Measurements from ENCODE around the gene CELA1.
A peak's percentile ranks its signal among the peaks of the same experiment; 100 is the strongest.
"Not testable (repeated sequence)": the region's sequence is repeated elsewhere in the genome, so short reads cannot be mapped to it uniquely, and the experiment has no call there.

Gene CELA1

DNA sequence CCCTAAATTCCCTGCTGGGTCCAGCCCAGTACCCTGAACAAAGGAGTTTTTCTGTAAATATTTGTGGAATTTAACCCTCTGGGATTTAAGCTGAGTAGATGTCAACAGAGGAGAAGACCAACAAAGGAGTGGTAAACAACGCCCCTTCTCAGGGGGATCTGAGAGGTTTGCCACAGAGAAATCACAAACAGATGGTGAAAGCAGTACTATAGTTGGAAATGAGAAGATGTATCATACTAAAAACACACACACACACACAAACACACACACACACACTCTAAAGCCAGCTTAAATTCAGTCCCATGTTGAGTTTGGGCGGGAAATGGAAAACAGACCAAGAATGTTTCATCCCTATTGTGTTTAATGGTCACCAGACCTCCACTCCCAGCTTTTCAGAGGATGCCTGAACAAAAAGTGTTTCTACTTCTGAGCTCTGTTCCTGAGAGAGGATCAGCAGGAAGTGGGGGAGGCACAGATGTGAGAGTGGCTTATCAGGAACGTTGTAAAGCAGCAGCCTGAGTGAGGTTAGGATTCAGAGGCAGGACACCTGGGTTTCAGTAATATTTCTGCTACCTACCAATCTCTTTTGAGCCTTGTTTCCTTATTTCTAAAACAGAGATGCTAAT, 25.7 kb downstream of the CELA1 start:
- DNase-seq (ENCODE audit: extremely low spot score, insufficient read length, low read depth) (no peak), FAIRE-seq (no peak)

DNA sequence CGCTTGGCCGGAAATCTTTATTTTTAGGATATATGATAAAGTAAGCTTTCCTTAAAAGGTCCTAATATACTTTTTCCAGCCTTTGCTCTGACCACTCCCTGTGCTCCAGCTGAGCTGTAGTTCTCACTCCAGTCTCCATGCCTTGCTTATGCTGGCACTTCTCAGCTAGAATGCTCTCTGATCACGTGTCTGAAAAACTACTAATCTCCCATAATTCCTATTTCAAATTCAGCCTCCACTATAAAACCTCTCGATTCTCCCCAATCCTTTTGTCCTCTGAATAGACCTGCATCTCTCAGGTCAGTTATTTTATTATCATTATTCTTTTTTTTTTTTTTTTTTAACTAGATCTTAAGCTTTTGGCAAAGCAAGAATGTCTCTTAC, 26.2 kb downstream of the CELA1 start:
- DNase-seq (ENCODE audit: extremely low spot score, insufficient read length, low read depth): no peak
- FAIRE-seq: no peak

DNA sequence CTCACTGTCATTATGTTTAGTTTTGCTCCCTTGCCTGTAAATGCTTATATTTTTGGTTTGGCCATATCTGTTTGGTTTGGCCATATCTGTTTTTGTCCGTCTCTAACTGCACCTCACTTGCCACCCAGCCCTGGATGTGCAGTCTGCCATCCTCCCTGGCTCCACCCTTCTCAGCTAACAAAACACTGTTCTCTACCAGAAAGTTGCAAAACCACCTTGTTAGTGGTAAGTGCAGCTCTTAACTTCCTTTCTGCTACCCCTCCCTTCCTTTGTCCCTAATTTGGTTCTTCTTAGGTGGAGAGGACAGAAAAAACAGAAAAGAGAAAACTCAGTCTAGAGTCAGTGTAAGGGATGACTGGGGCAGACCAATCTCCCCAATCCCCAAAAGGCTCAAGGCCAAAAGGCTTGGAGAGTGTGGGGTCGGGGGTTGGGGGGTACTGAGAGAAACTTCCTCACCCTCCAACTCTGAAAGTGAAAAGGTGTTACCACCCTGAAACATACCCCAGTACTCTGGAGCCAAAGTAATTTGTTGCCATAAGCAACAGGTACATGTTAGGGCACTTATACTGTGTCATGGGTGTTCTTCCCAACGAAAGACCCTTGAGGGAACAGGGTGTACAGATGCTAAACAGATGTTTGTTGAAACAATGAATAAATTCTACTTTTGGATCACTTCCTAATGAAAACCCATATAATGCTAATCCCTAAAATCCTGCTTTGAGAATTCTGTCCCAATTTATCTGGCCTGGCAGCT, 27.5 kb downstream of the CELA1 start:
- no peak for DNase-seq (ENCODE audit: extremely low spot score, insufficient read length, low read depth)
- FAIRE-seq: peak; percentile 46

DNA sequence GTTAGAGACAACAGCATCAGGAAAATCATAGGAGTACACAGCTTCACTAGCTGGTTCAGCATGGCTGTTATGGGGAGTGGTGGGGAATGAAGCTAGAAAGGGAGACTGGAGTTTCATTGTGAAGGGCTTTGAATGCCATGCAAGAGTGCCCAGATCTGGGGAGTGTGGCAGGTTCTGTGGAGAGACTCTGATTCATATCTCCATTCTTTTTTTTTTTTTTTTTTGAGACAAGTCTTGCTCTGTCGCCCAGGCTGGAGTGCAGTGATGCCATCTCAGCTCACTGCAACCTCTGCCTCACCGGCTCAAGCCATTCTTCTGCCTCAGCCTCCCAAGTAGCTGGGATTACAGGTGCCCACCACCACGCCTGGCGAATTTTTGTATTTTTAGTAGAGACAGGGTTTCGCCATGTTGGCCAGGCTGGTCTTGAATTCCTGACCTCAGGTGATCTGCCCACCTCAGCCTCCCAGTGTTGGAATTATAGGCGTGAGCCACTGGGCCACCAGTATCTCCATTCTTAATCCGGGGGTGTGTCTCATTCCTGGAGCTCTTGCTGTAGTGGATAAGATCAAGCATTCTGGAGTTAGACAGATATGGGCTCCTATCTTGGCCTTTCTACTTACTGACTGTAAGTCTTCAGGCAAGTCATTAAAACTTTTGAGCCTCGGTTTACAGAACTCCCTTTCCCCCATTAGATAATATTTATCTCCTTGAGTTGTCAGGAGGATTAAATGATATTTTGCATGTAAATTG, 28.2 kb downstream of the CELA1 start:
- not testable (repeated sequence) for FAIRE-seq; DNase-seq (ENCODE audit: extremely low spot score, insufficient read length, low read depth)

DNA sequence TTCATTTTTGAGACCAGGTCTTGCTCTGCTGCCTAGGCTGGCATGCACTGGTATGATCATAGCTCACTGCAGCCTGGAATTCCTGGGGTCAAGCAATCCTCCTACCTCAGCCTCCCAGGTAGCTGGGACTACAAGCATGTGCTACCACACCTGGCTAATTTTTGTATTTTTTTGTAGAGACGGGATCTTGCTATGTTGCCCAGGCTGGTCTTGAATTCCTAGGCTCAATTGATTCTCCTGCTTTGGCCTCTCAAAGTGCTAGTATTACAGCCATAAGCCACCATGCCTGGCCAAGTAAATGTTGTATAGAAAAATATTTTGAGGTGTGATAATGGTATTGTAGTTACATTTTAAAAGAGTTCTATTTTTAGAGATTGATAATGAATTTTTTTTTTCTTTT, 35.1 kb downstream of the CELA1 start:
- DNase-seq (ENCODE audit: extremely low spot score, insufficient read length, low read depth) (no peak), FAIRE-seq (no peak)

DNA sequence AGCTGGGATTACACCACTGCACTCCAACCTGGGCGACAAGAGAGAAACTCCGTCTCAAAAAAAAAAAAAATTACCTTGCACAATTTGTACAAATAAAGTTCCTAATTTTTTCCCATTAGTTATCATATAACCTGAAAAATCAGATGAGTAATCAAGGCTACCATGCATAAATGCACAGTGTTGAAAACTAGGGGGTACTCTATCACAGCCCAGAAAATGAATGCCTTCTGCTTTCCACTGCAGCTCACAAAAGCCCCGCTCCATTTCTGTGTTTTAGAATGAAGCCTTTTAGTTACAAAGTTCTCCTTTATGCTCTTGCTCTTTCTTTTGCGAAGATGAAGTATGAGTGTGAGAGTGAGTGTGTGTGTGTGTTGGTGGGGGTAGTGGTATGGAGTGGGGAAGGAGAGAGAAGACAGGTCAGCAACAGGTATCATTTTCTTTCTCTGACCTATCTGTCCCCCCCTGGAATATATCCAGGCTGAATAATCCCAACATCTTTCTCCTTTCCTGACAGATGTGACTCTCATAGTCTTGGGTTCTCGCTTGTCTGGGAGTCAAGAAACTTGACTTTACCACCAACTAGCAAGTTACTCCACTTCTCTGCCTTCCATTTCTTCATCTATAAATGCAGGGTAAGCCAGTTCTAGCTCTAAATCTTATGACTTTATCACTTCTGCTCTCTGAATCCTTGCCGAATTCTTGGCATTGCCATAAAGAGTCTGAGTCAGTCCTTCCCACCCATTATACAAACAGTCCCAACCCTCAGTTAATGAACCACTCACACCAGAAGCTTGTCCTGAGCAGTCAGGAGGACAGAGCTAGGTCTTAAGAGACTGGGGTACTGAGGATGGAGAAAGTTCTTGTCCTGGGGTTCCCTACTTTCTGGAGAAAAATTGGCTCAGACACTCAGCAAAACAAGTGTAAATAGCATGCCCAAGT, 38.6 kb downstream of the CELA1 start:
- no peak for FAIRE-seq
- no peak for DNase-seq (ENCODE audit: extremely low spot score, insufficient read length, low read depth)

DNA sequence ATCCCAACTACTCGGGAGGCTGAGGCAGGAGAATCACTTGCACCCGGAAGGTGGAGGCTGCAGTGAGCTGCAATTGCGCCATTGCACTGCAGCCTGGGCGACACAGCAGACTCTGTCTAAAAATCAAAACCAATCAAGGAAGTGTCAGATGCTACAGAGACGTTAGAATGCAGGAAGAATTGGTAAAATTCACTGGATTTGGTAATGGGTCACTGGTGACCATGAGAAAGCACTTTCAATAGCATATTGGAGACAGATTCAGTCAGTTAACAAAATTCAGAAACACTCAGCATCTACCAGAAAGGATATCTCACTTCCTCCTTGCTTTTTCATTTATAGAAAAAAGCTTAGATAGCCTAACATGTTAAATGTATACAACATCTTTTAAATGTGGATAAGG, 40.0 kb downstream of the CELA1 start:
- DNase-seq (ENCODE audit: extremely low spot score, insufficient read length, low read depth): no peak
- FAIRE-seq: no peak

DNA sequence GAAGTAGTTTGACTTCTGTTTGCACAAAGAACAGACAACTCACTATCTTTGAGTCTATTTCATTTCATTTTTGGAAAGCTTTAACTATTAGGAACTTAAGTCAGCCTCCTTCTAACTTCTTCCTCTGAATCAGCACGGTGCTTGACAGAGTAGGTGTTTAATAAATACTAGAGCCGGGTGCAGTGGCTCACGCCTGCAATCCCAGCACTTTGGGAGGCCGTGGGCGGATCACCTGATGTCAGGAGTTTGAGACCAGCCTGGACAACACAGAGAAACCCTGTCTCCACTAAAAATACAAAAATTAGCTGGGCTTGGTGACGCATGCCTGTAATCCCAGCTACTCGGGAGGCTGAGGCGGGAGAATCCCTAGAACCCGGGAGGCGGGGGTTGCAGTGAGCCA, 45.7 kb downstream of the CELA1 start:
- DNase-seq (ENCODE audit: extremely low spot score, insufficient read length, low read depth); FAIRE-seq: not testable (repeated sequence)

DNA sequence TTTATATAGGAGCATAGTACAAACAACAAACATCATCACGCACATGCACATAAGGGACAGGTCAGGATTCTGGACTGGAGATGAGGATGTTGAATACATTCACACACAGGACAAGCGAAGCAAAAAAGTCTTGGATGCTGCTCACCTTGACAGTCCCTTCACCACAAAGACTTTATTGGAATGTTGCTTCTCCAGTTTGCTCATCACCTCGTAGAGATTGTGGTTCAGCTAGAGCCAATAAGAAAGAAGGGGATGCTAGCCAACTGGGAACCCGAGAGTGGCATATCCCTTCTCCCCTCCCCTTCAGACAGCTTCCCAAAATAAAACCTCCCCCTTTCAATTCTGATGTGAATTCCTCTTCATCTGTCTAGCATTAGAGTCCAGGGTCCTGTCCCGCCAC, 50.8 kb downstream of the CELA1 start:
- DNase-seq (ENCODE audit: extremely low spot score, insufficient read length, low read depth) (no peak), FAIRE-seq (no peak)

DNA sequence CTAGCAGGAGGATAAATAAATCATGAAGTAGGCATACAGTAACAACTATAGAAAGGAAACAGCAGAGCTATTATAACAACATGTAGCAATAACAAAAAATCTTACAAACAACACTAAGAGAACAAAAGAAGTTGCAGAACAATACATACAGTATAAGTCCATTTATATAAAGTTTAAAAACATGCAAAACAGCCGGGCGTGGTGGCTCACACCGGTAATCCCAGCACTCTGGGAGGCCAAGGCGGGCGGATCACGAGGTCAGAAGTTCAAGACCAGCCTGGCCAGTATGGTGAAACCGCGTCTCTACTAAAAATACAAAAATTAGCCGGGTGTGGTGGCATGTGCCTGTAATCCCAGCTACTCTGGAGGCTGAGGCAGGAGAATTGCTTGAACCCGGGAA, 52.4 kb downstream of the CELA1 start:
- DNase-seq (ENCODE audit: extremely low spot score, insufficient read length, low read depth); FAIRE-seq: not testable (repeated sequence)

DNA sequence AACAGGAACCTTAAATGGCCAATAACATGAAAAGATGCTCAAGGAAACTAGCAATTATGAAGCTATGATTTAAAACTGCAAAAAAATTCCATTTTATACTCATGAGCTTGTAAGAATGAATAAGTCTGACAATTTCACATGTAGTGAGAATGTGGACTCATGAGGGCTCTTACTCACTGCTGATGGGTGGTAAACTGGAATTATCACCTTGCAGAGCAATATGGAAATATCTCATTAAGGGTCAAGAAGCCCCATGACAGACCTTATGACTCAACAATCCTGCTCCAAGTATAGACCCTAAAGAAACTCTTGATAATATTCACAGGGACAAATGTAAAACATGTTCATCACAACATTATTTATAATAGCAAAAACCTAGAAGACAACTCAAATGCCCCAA, 52.8 kb downstream of the CELA1 start:
- FAIRE-seq: no peak
- DNase-seq (ENCODE audit: extremely low spot score, insufficient read length, low read depth): no peak

DNA sequence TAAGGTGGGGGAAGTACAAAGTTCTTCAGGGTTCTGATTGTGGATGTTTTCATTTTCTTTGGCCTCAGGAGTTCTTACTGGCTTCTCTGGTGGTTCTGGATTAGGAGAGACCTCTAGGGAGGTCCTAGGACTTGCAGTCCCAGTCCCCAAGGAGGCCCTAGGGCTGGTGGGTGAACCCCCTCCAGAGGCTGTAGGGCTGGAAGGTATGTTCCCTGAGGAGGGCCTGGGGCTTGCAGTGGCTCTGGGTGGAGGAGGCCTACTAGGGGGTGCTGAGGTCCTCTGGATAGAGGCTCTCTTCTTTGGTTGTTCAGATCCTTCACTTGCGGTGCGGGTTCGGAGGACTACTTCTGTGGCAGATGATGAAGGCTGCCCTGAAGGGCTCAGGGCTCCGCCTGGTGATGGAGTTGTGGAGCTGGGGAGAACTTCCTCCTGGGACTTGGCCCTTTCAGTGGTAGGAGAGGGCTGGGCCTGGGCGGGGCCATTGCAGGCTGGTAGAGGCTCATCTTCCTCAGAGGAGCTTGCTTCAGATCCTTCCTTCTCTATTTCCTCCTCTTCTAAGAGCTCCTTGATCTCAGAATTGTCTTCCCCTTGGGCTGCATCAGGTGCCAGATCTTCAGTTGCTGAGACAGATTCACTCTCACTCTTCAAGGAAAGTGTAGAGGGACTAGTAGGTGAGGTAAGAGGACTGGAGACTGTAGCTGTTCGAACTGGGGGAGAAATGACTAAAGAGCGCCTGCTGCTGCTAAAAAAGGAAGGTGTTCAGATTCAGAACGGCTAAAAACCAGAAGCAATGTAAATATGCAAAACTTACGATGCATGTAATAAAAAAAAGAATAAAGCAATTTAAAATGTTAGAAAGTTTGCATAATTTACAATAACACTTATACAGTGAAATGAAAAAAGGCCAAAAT, 54.6 kb downstream of the CELA1 start:
- peak; percentile 15 for FAIRE-seq
- DNase-seq (ENCODE audit: extremely low spot score, insufficient read length, low read depth): not testable (repeated sequence)

DNA sequence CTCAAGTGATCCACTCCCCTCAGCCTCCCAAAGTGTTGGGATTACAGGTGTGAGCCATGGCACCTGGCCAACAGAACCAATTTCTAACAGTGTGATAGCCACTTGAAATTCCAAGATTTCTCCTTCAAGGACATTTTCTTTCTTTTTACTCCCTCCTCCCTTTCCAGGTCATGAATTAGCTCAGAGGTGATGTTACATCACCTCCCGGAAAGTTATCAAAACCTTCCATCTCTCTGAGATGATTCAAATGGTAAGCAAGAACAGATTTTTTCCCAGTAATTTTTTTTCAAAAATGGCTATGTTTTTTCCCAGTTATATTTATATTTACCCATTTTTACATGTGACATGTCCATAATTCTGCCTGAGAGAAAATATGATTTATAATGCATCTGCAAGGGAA, 60.6 kb downstream of the CELA1 start:
- no peak for FAIRE-seq
- DNase-seq (ENCODE audit: extremely low spot score, insufficient read length, low read depth): no peak

DNA sequence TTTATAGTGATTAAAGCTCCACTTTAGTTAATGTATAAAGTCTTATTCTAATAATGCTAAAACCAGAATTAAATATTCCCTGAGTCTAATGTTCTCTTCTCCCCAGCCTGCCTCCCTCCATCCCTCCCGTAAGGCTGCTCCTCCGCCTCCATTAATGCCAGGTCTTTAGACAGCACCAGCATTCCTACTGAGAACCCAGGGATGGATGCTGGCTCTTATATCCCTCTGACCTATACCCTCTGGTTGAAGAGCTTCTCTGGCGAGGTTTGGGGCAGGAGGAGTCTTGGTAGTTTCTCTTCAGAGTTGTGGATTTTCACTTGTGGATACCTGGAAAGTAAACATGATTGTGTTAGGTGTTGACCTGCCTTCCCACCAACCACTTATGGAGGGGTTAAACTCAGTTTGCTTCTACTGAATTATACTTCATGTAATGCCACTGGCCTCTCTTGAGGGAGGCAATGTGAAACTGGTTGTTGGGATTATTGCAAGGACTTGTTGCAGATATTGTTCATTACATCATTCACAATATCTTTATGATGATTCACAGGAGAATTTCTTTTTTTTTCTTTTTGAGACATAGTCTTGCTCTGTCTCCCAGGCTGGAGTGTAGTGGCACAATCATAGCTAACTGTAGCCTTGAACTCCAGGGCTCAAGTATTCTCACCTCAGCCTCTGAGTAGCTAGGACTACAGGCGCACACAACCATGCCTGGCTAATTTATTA, 65.1 kb downstream of the CELA1 start:
- DNase-seq (ENCODE audit: extremely low spot score, insufficient read length, low read depth): no peak
- no peak for FAIRE-seq

All from GM18507 (cell line).